H1 (cell line): ENCODE results near the gene CUL4A. TPM values are rescaled to one million over a fixed set of nuclear protein-coding genes. Genes with fewer than 3 reads are reported as not detected.

Source experiments
- CTCF ChIA-PET: fragments of 300-600 bp; sonication (Branson Sonifier 250); formaldehyde crosslinking; loops from one replicate; lab custom pipeline; 2021; ENCODE audit not compliant: partially characterized antibody; lab: Charles Lee
- POLR2A ChIA-PET: fragments of 300-600 bp; sonication (Branson Sonifier 250); formaldehyde crosslinking; loops from one replicate; lab custom pipeline; 2021; ENCODE audit warnings: inconsistent platforms; ENCODE audit not compliant: partially characterized antibody; lab: Charles Lee
- DNase-seq, 2 experiments: peaks; one replicate each; pipeline versions ENCODE4 v3.0.0 to v3.0.0-alpha.2; 2010 to 2022; ENCODE audit warnings: low spot score in 2 of 2, low read depth in 1 of 2, mixed read lengths in 1 of 2
- FAIRE-seq: peaks from 2 replicates; lab custom pipeline; 2011; peaks lifted over from hg19 to GRCh38; lab: Jason Lieb, UNC
- H2AFZ ChIP-seq: 2 replicates; pipeline ENCODE4 v1.8.1; 2012; ENCODE audit warnings: low read length, inconsistent platforms
- H2AK5ac ChIP-seq: 2 replicates; pipeline ENCODE4 v1.6.1; 2013; ENCODE audit warnings: low read depth, low read length
- H2BK120ac ChIP-seq: replicated peaks from 2 replicates; pipeline ENCODE3; 2013; ENCODE audit warnings: low read depth, low read length, inconsistent platforms
- H2BK12ac ChIP-seq: 2 replicates; pipeline ENCODE4 v1.6.1; 2013; ENCODE audit warnings: low read depth, low read length
- H2BK15ac ChIP-seq: 2 replicates; pipeline ENCODE4 v1.6.1; 2013; ENCODE audit warnings: low read length
- H2BK20ac ChIP-seq: 2 replicates; pipeline ENCODE4 v1.6.1; 2013; ENCODE audit warnings: low read length
- H2BK5ac ChIP-seq: 2 replicates; pipeline ENCODE4 v1.6.1; 2013; ENCODE audit warnings: low read depth, low read length
- H3K14ac ChIP-seq: 2 replicates; pipeline ENCODE4 v1.6.1; 2013; ENCODE audit warnings: inconsistent platforms; ENCODE audit not compliant: insufficient read length
- H3K18ac ChIP-seq: 2 replicates; pipeline ENCODE4 v1.6.1; 2013; ENCODE audit warnings: low read length; ENCODE audit errors: extremely low read depth
- H3K23ac ChIP-seq: 2 replicates; pipeline ENCODE4 v1.6.1; 2013; ENCODE audit warnings: inconsistent platforms; ENCODE audit not compliant: insufficient read length
- H3K23me2 ChIP-seq: 2 replicates; pipeline ENCODE4 v1.6.1; 2013; ENCODE audit warnings: low read depth, low read length
- H3K27ac ChIP-seq: 2 replicates; pipeline ENCODE4 v1.6.1; 2011; ENCODE audit warnings: low read depth, low read length, inconsistent platforms
- H3K27me3 ChIP-seq, 4 experiments: replicated peaks in 1 of 4; 1 replicate in 1 of 4; 2 replicates in 3 of 4; pipeline versions ENCODE4 v1.6.1 to v1.8.1; 2011 to 2013; ENCODE audit warnings: low read length in 3 of 4, mild to moderate bottlenecking in 3 of 4, inconsistent platforms in 2 of 4, mixed read lengths in 2 of 4, moderate library complexity in 1 of 4; ENCODE audit not compliant: control insufficient read depth in 3 of 4, insufficient read depth in 3 of 4; ENCODE audit errors: extremely low read depth in 1 of 4
- H3K36me3 ChIP-seq, 4 experiments: 2 replicates each; pipeline versions ENCODE4 v1.6.1 to v1.8.1; 2011 to 2013; ENCODE audit warnings: mild to moderate bottlenecking in 4 of 4, low read length in 3 of 4, moderate library complexity in 2 of 4, control low read depth in 1 of 4, inconsistent platforms in 1 of 4; ENCODE audit not compliant: insufficient read depth in 4 of 4, control insufficient read depth in 2 of 4
- H3K4ac ChIP-seq: replicated peaks from 2 replicates; pipeline ENCODE3; 2013; ENCODE audit warnings: low read length, low read depth, mixed read lengths, inconsistent platforms; ENCODE audit not compliant: insufficient read length
- H3K4me1 ChIP-seq, 4 experiments: replicated peaks in 1 of 4; 1 replicate in 1 of 4; 2 replicates in 3 of 4; pipeline versions ENCODE4 v1.6.1 to v1.8.1; 2011 to 2013; ENCODE audit warnings: low read length in 3 of 4, inconsistent platforms in 2 of 4, mixed read lengths in 1 of 4; ENCODE audit not compliant: insufficient read depth in 4 of 4, control insufficient read depth in 3 of 4
- H3K4me2 ChIP-seq, 2 experiments: 2 replicates each; pipeline versions ENCODE4 v1.6.1 to v1.8.1; 2011 to 2013; ENCODE audit warnings: low read depth in 2 of 2, low read length in 2 of 2, control low read depth in 1 of 2, inconsistent platforms in 1 of 2, mild to moderate bottlenecking in 1 of 2; ENCODE audit not compliant: insufficient read depth in 1 of 2
- H3K4me3 ChIP-seq, 4 experiments: fragments of 200-600, 300-600 bp in 1 of 4; sonication (generic), shearing (Covaris generic), sonication (Bioruptor Twin) in 1 of 4; 2 replicates each; pipeline versions ENCODE4 v1.5.1 to v1.8.1; 2011 to 2016; ENCODE audit warnings: low read length in 4 of 4, low read depth in 3 of 4, control low read depth in 2 of 4, inconsistent platforms in 2 of 4, mild to moderate bottlenecking in 2 of 4, mixed read lengths in 1 of 4, moderate library complexity in 1 of 4; ENCODE audit not compliant: insufficient read depth in 2 of 4; ENCODE audit errors: extremely low read depth in 1 of 4
- H3K56ac ChIP-seq: replicated peaks from 2 replicates; pipeline ENCODE3; 2013; ENCODE audit warnings: low read depth, mild to moderate bottlenecking, mixed read lengths, low read length, inconsistent platforms; ENCODE audit not compliant: insufficient read length
- H3K79me1 ChIP-seq: 2 replicates; pipeline ENCODE4 v1.6.1; 2013; ENCODE audit warnings: low read depth, low read length, control low read depth
- H3K79me2 ChIP-seq, 2 experiments: 2 replicates each; pipeline versions ENCODE4 v1.6.1 to v1.8.1; 2012 to 2013; ENCODE audit warnings: low read length in 2 of 2, mild to moderate bottlenecking in 2 of 2, inconsistent platforms in 1 of 2; ENCODE audit not compliant: insufficient read depth in 2 of 2, control insufficient read depth in 1 of 2
- H3K9ac ChIP-seq, 4 experiments: replicated peaks in 1 of 4; 1 replicate in 1 of 4; 2 replicates in 3 of 4; pipeline versions ENCODE4 v1.6.1 to v1.8.1; 2011 to 2013; ENCODE audit warnings: low read depth in 3 of 4, low read length in 3 of 4, control low read depth in 2 of 4, mild to moderate bottlenecking in 2 of 4, moderate library complexity in 2 of 4, inconsistent platforms in 1 of 4; ENCODE audit errors: extremely low read depth in 1 of 4
- H3K9me3 ChIP-seq, 2 experiments: 2 replicates each; pipeline versions ENCODE4 v1.6.1 to v1.8.1; 2012 to 2013; ENCODE audit warnings: mild to moderate bottlenecking in 2 of 2, moderate library complexity in 2 of 2, control low read depth in 1 of 2, inconsistent platforms in 1 of 2, low read depth in 1 of 2, low read length in 1 of 2, mixed read lengths in 1 of 2; ENCODE audit not compliant: insufficient read depth in 2 of 2
- H4K20me1 ChIP-seq, 2 experiments: replicated peaks in 1 of 2; 2 replicates each; pipeline versions ENCODE3 to v1.8.1; 2011 to 2013; ENCODE audit warnings: inconsistent platforms in 2 of 2, low read length in 2 of 2, mild to moderate bottlenecking in 1 of 2; ENCODE audit not compliant: insufficient read depth in 2 of 2, control insufficient read depth in 1 of 2
- H4K5ac ChIP-seq: 2 replicates; pipeline ENCODE4 v1.6.1; 2013; ENCODE audit warnings: low read length, low read depth, mixed read lengths, inconsistent platforms; ENCODE audit not compliant: insufficient read length
- H4K8ac ChIP-seq: 2 replicates; pipeline ENCODE4 v1.8.0; 2013; ENCODE audit warnings: mild to moderate bottlenecking, moderate library complexity, low read length, inconsistent platforms; ENCODE audit not compliant: insufficient read depth; ENCODE audit errors: extremely low read depth
- H4K91ac ChIP-seq: replicated peaks from 2 replicates; pipeline ENCODE3; 2013; ENCODE audit warnings: low read length, mixed read lengths, inconsistent platforms; ENCODE audit not compliant: insufficient read length
- KDM1A ChIP-seq: fragments of 200-600, 300-600 bp; sonication (generic); IDR thresholded peaks from 2 replicates; pipeline ENCODE4 v1.7.1; 2016; ENCODE audit warnings: mild to moderate bottlenecking, low read length, borderline replicate concordance
- WGBS, 2 experiments: shearing (Covaris generic) in 1 of 2; methylation state at CpG; one replicate each; pipeline versions ENCODE4 v1.1.6 to v1.1.7; 2013 to 2015; ENCODE audit warnings: low lambda C conversion rate in 2 of 2, mixed read lengths in 2 of 2, inconsistent platforms in 1 of 2, low coverage in 1 of 2, missing lambda C conversion rate in 1 of 2; ENCODE audit not compliant: insufficient replicate concordance in 2 of 2, insufficient coverage in 1 of 2, insufficient read length in 1 of 2; ENCODE audit errors: extremely low coverage in 1 of 2, missing lambda C conversion rate in 1 of 2; 5-methylcytosine and 5-hydroxymethylcytosine counted together
- polyA plus RNA-seq, 7 experiments: library from polyadenylated mRNA; depleted of rRNA in 3 of 7; stranded (reverse) in 5 of 7; unstranded in 2 of 7; fragments of >200 nt in 5 of 7; fragments of 200-250 nt in 2 of 7; gene quantifications; 1 replicate in 5 of 7; 2 replicates in 1 of 7; 4 replicates in 1 of 7; pipeline versions ENCODE4 v1.2.1 to v1.2.3, GENCODE V29; 2011 to 2013; ENCODE audit warnings: missing spikeins in 2 of 7, mixed read lengths in 2 of 7
- total RNA-seq: library from RNA; stranded (reverse); fragmentation: NEBNext Ultra II Directional; extraction: Animal tissue kit (Norgen Biotek cat#: 25700); gene quantifications from 2 replicates; pipeline ENCODE4 v1.2.1, GENCODE V29; 2021

Gene CUL4A
- total and polyA plus RNA-seq, 2 of the 8 experiments (the other 6 are each of a cell fraction or from before 2014, with no cell fraction given) = 54.7 to 101 TPM

DNA sequence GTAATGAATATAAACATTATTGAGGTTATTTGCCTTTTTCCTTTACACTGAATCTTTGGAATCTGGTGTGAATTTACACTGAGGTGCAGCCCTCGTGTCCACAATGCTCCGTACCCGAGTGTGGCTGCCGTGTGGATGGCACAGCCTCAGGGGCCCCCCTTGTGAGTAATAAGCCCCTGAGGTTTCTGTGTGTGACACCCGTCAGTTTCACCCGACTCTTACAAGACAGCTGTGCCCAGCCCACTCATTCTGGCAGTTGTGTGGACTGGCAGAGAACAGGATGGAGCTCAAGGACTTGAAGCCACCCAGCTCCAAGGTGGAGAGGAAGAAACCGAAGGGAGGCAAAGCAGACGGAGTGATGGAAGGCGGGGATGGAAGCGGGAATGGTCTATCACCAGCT, 43.1 kb upstream of the CUL4A start:
- WGBS, 2 experiments = 95% methylated on average over 10 of the region's 10 CpGs; no CpG with 5 or more reads in 1 of the 2 experiments
- Histone ChIP-seq H3K79me1 (no peaks in the 10 kb centered on the region), H2BK5ac (no peak overlapping the region), H2BK120ac (no peak overlapping the region), H2BK12ac (no peak overlapping the region), H3K4me3 (no peak overlapping the region), H3K23me2 (no peaks in the 10 kb centered on the region), H3K4ac (no peak overlapping the region), H3K9ac (no peak overlapping the region), H3K4me2 (no peak overlapping the region), H3K79me2 (no peaks in the 10 kb centered on the region), H3K18ac (no peak overlapping the region), H2AFZ (no peak overlapping the region), H3K14ac (no peak overlapping the region), H4K91ac (no peak overlapping the region), H3K23ac (no peak overlapping the region), H4K20me1 (no peaks in the 10 kb centered on the region), H3K36me3 (peaks cover 0 to 14% (median 4%) of the 10 kb centered on the region in 4 experiments; a peak in 4 of 8 replicates), H3K4me1 (peaks cover 0 to 12% (median 3%) of the 10 kb centered on the region in 4 experiments; a peak in 5 of 7 replicates), H4K8ac (no peak overlapping the region), H4K5ac (no peak overlapping the region), H3K56ac (no peak overlapping the region), H2BK20ac (no peak overlapping the region), H3K27me3 (no peaks in the 10 kb centered on the region), H3K9me3 (no peaks in the 10 kb centered on the region), H2AK5ac (no peak overlapping the region), H3K27ac (no peak overlapping the region), H2BK15ac (no peak overlapping the region)
- FAIRE-seq (no peak), DNase-seq (no peak)
- CTCF ChIA-PET = no interaction called here
- POLR2A ChIA-PET = interaction anchor here (1.2 to 2.5 kb wide), 2 partner anchors 13 to 43 kb away, joined by 3 to 7 read pairs; partner anchors contain the start of genes CUL4A and PCID2
- TF ChIP-seq KDM1A = no peak
